Activated naive CD4-positive, alpha-beta T cell (primary cell): ENCODE results near the gene PARP8.

Experiments used
- DNase-seq, 4 experiments: peaks; one replicate each; lab custom pipeline; 2025; lab: John Stamatoyannopoulos, UW

PARP8 gene

DNA sequence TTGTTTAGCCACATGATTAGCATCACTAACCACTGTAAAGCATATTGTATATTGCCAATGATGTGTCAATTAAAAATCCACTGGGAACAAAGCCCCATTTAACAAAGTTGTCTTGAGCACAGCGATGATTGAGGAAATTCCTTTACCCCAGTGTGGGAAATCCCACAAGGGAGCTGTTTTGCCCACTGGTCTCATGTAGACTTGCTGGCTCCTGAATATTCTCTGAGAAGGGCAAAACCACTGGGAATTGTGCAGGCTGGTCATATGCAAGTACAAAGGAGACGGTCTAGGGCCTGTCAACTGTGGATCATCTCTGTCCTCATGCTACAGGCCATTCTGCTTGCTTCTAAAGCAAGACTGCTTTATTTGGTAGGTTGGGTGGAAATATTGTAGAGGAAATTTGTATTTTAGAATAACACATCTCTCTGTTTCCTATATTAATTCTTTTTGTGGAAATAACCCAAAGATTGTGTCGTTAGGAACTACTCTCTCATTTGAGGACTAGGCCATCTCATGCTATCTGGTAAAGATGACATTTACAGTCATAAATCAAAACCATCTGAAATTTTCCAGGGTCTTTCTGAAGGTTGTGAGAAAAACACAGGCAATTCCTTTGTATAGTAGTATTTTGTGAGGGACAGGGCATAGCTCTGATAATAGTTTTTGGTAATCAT lies 60.2 kb downstream of the PARP8 start:
- no peak for DNase-seq

DNA sequence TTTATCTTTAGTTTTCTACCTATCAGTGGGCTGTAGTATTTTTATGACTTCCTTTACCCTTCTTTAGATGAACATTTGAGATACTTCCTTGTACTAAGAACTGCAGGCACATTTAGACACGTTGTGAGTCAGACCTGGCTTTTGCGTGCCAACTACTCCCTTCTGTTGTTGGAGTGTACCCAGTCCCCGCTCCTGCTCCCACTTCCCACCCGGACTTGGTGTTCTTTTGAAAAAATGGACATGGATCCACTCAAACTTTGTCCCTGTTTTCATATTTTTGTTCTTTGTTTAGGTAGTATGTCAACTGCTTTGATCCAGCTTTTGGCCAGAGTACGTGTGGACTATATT lies 60.7 kb downstream of the PARP8 start:
- DNase-seq, result no peak

DNA sequence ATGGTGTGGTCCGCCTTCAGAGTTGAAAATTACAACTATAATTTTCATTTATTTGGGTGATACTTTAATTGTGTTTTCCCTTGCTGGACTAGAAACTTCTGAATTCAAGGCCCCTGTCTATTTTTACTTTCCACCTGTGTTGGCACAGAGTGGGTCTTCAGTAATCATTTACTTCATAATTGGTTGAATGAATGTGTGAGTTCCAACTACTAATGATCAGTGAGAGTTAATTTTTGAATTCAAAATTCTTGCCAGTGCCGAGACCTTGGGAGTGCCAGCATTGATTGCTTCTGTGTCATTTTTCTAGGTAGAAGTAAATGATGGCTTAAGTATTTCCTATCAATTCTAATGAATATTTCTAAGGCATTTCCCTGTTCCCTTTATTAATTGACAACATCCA lies 61.4 kb downstream of the PARP8 start:
- no peak for DNase-seq

DNA sequence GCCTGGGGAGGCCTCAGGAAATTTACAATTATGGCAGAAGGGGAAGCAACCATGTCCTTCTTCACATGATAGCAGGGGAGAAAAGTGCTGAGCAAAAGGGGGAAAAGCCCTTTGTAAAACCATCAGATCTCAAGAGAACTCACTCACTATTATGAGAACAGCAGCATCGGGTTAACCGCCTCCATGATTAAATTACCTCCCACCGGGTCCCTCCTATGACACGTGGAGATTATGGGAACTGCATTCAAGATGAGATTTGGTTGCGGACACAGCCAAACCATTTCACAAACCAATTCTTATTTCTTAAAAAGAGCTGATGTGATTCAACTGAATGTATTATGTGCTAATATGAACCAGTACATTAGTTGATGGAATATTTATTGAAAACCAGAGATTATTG lies 63.9 kb downstream of the PARP8 start:
- no peak for DNase-seq

DNA sequence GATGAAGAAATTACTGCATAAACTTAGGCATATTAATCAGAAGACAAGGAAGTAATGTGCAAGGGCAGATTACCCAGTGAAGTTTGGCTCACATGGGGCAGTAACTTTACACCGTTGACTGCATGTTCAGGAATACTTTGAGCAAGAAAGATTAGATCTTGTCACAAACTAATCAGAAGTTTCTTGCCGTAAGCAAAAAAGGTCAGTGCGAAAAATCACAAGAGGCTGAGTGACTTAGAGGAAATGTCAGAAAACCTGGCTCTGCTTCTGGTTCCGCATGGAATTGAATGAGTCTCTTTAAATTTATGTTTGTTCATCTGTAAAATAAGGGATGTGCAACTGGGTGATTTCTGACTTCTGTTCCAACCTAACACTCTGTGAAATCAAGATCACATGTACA lies 64.4 kb downstream of the PARP8 start:
- no peak for DNase-seq

DNA sequence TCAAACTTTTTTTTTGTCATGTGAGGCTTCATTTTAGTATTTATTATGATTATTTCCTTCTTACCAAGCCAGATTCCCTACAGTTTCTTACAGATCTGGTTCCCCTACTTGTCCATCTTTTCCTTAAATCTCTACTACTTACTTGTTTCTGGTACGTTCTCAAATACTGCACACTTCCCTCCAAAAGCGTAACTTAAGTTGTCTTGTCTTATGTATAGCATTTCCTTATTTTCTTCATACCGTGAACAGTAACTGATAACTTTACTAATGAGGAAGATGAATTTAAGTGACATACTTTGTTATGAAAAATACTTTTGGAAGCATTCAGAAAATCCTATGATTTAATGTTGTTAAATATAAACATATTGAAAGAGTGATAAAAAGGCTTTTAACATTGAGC lies 67.3 kb downstream of the PARP8 start:
- DNase-seq, result no peak

DNA sequence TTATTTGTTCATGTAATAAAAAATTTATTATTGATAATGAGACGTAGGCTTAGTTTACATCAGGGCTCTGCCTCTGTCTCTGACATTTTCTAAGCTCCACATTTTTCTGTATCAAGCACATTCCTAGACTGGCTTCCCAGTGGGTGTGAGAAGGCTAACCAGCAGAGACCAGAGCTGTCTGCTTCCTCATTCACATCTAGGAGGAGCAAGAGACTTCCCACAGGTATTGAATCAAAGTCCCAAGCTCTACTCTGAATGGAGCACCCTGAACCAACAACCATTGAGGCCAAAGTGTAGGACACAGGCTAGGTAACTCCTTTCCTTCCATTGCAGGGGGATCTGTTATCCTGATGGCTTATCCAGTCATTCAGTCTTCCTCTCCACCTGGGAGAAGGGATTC lies 72.4 kb downstream of the PARP8 start:
- no peak for DNase-seq

DNA sequence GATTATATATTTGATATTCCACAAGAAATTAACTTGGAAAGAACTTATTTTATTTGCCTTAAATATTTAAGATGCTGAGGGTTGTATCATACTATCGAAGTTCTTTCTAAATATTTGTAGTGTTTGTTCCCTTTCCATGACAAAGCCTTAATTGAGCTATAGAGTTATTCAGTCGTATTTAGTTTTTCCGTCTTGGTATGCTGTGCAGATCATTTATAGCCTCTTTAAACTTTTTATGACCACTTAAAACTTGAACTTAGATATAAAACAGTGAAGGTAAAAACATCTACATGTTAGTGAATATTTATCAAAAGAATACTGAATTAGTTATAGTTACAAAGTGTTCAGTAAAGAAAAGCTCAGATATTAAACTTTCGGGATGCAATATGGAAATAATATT lies 74.4 kb downstream of the PARP8 start:
- no peak for DNase-seq

DNA sequence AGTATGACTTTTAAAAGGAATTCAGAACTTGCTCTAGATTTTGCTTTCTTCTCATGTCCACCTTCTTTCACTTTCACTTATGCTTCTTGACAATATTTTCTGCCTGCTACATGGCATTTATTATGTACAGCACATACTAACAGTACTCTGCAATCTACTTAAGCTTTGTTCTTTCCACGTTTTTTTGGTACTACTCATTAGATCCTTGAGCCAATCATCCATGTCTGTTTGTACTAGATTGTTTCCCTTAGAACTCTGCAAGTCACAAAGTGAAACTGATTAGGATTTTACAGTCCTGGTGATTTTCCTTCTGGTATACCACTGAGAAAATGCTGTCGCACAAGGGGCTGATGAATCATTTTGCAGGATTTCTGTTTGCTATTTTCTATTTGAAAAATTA lies 78.3 kb downstream of the PARP8 start:
- DNase-seq, result no peak

DNA sequence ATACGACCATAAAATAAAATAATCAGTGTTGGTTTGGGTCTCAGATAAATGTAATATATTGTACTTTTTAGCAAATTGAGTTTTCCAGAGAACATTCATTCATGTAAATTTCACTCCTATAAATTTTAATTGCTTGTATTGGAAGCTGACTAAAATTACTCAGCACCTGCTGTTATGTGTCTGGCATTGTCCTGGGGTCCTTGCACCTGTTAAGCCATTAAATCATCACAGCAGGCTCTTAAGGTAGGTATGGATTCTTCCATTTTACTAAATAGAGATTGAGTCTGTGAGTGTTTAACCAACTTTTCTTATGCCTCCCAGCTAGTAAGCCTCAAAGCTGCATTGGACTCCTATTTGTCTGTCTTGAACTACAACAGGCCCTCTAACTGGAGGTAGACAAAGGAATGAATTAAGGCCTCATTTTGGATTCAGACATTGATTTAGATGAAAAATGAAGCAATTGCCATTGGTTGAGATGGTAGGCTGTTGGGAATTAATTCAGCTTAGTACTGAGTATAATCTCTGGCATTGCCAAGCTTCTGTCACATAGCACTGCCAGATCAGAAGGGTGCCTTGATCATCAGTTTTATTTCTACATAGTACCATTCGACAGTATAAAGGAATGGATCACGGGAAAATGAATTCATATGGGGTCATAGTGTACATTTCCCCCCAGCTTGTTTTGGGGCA lies 78.9 kb downstream of the PARP8 start:
- no peak for DNase-seq

DNA sequence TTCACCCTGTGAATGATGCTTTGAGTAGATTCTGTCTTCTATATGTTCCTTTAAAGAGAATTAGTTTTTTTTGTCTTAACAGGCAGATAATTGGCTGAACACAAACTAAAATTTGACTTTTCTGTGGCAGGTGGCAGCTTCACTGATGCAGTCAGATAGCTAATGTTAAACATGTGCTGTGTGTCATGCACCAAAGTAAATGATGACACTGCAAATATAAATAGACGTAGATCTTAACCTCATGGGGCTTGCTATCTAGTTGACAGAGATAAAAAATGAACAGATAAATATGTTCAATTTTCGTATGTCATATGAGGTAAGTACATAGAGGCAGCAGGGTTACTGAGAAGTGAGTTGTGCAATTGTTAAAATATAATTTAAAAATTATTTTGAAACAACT lies 82.7 kb downstream of the PARP8 start:
- no peak for DNase-seq

DNA sequence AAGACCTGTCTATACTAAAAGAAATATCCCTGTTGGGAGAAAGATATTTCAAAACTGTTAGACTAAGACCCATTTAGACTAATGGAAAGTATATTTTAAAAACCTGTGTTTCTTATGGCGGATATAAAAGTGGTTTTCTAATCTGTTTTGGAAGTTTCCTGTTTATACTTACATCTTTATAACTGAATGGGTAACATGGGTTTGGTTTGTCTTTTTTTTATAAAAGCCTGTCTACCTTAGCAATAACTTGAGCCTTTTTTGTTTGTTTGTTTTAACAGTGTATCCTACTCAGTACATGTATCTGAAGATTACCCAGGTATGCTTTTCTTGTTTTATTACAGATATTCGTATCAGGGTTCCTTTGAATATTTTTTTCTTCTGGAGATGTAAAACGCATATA lies 83.4 kb downstream of the PARP8 start:
- no peak for DNase-seq

DNA sequence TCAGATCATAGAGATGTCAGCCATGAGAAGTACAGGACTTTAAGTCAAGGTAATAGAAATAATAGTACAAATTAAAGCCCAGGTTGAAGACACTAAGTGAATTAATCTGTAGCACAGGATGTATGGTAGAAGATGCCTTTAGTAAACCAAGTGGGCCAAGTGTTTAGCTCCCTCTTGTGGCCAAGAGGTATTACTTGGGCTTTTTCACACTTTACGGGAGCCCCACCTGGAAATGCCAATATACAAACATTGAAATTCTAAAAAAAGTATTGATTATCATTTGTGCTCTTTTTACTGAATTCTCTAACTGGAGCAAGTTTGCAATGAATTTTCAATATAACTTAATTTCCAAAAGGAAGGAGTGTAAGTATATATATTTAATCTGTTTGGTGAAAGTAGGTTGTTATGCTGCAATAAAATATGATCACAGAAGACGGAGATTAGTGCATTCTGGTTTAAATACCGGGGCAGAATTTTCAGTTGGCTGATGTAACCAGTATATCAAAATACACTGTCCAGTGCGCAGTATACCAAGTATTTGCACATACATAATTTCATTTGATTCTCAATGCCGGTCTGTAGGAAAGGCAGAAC lies 84.7 kb downstream of the PARP8 start:
- DNase-seq, result no peak

DNA sequence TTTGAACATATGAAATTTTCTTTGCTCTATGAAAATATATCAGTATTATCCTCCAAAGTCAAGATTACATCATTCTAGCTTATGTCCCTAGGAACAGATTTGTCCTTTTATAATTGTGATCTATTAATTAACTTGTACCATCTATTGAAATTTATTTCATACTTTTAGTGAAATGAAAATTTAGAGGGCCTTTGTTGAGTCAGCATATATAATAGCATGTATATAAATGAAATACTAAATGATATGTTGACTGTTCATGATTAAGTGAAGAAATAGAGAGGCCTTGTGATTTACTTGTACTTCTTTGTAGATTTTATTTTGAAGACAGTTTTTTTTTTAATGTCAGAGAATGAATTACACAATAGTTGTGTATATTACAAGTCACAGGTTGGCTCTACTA lies 86.4 kb downstream of the PARP8 start:
- no peak for DNase-seq

DNA sequence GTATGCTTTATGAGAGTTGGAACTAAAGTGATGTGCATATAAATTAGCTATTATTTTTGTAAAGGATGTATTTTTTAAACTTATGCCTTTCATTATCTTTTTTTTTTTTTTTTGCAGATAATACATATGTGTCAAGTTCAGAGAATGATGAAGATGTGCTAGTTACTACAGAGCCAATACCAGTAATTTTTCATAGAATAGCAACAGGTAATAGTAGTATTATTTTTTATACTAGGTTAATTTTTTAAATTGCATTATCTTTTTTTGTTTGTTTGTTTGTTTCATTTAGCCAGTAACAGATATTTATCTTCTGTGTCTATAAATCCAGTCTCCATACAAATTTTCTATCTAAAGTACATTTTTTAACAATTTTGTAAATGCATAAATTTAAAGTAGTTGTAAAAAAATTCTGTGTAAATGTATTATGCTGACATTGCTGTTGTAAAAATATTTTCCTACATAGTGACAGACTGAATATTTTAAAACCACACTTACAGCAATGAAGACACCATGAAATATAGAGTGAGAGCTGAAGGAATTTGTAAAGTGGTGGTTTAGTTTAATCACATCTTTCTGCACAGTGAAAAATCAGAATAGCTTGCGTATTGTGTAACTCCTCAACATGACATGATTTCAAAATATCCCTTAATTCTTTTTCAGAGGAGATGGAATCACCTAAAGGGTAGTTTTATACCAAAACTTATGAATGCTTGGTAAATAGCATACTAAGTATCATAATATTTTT lies 93.3 kb downstream of the PARP8 start:
- DNase-seq, result no peak

DNA sequence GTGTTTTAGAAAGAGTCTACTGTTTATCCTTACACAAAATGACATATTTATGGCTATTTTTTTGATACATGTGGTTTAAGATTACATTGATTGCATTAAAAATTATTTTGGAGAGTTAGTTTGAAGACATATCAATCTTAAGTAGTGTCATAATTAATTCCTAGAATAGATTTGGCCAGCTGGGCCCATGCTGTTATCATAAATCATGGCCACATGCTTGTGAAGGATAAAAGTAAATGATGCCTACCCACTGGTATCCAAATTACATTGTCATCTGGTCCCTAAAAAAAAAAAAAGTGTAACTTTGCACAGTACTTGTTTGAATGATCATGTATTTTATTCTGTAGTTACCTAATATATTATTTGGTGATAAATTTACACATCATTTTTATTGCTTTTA lies 96.9 kb downstream of the PARP8 start:
- DNase-seq, result no peak

DNA sequence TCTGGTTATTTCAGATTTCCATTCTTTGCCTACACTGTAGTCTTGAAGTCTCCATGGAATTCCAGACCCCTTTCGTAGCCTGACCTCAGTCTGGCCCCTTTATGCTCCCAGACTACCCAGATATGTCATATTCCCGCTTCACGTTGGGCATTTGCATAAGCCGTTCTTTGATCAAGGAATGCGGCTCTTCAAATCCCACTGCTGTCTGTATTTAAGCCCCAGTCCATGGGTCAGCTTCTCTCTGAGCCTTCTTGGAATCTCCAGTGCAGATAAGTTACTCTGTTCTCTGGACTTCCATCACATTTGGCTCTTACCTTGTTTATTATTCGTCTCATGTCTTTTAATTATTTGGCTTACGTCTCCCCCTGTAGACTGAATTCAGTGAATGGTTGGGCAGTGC lies 97.4 kb downstream of the PARP8 start:
- DNase-seq, result no peak

DNA sequence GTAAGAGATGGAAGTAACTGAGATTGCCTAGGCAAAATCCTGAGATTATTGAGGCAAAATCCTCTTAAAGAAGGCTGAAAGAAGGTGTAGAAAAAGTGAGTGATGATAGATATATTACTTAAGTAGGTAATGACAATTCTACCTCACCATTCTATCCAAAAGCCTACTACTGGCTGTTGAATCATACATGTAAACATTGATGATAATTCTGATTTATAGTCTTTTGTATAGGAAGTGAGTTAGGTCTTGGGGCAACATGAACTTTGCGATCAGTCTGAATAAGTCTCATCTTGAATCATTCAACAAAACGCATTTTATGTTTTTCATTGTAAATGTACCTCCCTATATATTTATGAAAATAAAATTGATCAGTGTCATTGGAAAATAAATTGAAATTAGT lies 99.6 kb downstream of the PARP8 start:
- DNase-seq, result no peak

DNA sequence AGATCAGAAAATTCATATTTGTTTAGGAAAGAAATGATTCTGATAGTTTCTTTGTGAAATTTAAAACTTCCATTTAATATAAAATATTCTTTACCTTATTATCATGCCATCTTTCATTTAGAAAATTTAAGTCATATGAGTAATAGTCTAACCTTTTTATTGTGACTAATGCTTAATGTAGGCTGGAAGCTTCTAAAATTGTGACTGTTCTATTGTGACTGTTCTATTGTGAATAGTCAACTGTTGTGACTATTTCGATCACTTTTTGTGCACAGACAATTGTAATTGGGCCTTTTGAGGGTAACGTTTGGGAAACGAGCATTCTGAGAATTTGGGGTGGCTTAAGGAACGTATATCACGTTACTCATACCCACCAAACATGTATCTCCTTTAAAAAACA lies 100.0 kb downstream of the PARP8 start:
- no peak for DNase-seq

DNA sequence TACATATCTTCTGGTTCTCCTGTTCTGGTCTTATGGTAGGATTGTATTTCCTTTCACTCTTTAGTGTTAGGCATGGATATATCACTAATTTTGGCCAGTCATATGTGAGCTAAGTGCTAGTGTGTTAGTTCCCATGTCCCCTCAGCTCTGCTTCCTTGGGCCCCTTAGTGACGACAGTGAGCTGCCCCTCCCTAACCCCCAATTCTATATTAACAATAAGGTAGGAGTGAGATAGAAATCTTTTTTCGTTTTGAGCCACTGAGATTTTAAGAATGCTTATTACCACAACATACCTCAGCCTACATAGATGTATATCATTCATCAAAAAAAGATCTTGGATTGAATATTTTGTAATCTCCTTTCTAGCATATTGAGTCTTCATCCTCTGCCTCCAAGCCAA lies 100.5 kb downstream of the PARP8 start:
- DNase-seq, result no peak

DNA sequence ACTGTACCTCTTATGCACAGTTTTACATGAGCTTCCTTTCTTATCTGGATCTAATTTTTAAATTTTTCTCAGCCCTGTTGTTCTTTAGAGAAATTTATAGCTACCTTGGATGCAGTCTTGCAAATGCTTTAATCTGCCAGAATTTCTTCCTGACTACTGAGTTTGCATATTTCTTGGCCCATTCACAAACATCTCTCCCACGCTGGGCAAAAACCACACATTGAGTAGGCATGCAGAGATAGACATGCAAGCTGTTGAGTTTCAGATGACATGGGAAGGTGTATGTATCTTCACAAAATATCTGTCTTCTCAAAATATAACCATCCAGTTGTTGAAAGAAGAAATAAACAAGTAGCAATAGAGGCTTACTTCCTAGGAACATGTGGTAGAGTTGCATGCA lies 101.2 kb downstream of the PARP8 start:
- no peak for DNase-seq

DNA sequence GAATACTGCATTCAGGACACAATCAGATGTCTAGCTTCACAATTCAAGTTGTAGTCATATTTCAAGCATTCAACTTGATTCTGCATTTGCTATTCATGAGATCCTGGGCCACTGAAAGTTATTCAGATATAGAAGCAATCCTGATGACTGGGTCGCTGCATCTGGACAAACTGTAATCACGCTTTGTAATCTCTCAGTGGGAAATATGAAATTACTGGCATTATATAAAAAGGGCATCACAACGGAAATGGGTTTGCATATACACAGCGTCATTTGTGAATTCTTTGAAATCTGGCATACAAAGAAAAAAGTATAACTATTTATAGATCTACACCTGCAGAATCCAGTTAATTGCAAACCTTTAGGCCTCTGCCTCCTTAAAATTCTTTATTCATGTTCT lies 102.2 kb downstream of the PARP8 start:
- DNase-seq, result no peak

DNA sequence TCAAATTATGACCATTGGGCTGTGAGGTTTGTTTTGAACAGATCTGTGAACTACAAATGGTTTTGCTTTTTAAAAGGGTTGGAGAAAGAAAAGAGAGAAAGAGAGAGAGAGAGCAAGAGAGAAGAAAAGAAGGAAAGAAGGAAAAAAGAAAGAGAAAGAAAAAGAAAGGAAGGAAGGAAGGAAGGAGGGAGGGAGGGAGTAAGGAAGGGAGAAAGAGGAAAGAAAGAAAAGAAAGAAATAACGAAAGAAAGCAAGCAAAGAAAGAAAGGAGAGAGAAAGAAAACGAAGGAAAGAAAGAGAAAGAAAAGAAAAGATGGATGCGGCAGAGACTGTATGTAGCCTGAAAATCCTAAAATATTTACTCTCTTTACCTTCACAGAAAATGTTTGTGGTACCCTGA lies 104.0 kb downstream of the PARP8 start:
- DNase-seq, result no peak
